AG04449 (cell line): ENCODE measurements around the gene NANOS3.
A peak's percentile ranks its signal among the peaks of the same experiment; 100 is the strongest.

Source experiments
- CTCF ChIA-PET: fragments of 350-600 bp; formaldehyde crosslinking; extraction: SDS; loops from one replicate; lab custom pipeline; 2021; ENCODE audit warnings: antibody characterized with exemption; lab: Yijun Ruan, JAX
- POLR2A ChIA-PET: fragments of 400-600, 350-600 bp; formaldehyde crosslinking; extraction: SDS; loops from one replicate; lab custom pipeline; 2020; ENCODE audit warnings: antibody characterized with exemption, inconsistent platforms; lab: Yijun Ruan, JAX
- DNase-seq: peaks from one replicate; pipeline ENCODE4 v3.0.0-alpha.2; 2010; ENCODE audit warnings: low read depth, low spot score
- H3K4me3 ChIP-seq: 2 replicates; pipeline ENCODE4 v1.5.1; 2011; ENCODE audit warnings: low read depth, mild to moderate bottlenecking, control low read depth, low read length
- CTCF ChIP-seq: IDR thresholded peaks from one replicate; pipeline ENCODE4 v1.5.1; 2011; ENCODE audit warnings: mild to moderate bottlenecking, moderate library complexity, low read length, control low read depth, inconsistent platforms; ENCODE audit not compliant: insufficient read depth; ENCODE audit errors: missing control alignments

NANOS3 gene

GRCh38 chr19:13869281-13869680 is 7.7 kb upstream of the NANOS3 start:
- POLR2A ChIA-PET, result interaction anchor here (0.8 kb wide), 1 partner anchor 30 kb away, joined by 3 read pairs; no protein-coding TSS in a partner anchor
- CTCF ChIA-PET, result interaction anchor here (0.7 to 2.6 kb wide), 4 partner anchors 10 to 206 kb away, joined by 3 to 8 read pairs (median 5); no protein-coding TSS in a partner anchor
- no peak overlapping the region for H3K4me3 ChIP-seq
- TF ChIP-seq CTCF, result no peak
- no peak for DNase-seq

- no peak for DNase-seq
- POLR2A ChIA-PET, result interaction anchor here (0.7 kb wide), 1 partner anchor 17 kb away, joined by 3 read pairs; no protein-coding TSS in a partner anchor
- CTCF ChIA-PET, result interaction anchor here (0.8 to 5.7 kb wide), 8 partner anchors 8 to 266 kb away, joined by 4 to 29 read pairs (median 5); partner anchors contain the start of gene ASF1B
- no peak for TF ChIP-seq CTCF
- H3K4me3 ChIP-seq, result no peak overlapping the region
Observed at GRCh38 chr19:13870873-13871272, 6.1 kb upstream of the NANOS3 start.

- DNase-seq, result no peak
- no peak for TF ChIP-seq CTCF
- ChIA-PET CTCF (interaction anchor here (0.7 to 5.7 kb wide), 10 partner anchors 8 to 242 kb away, joined by 3 to 29 read pairs (median 4); partner anchors contain the start of gene IL27RA), POLR2A (interaction anchor here (0.7 kb wide), 2 partner anchors 68 to 75 kb away, joined by 3 read pairs; no protein-coding TSS in a partner anchor)
- H3K4me3 ChIP-seq, result no peak overlapping the region
Observed at GRCh38 chr19:13872339-13872694, 4.6 kb upstream of the NANOS3 start.

GRCh38 chr19:13872695-13873389 is 4.1 kb upstream of the NANOS3 start:
- peak overlapping the region; percentile 18; the same call in 1 of the 2 replicates for H3K4me3 ChIP-seq
- no peak for TF ChIP-seq CTCF
- ChIA-PET CTCF (interaction anchor here (0.8 to 5.7 kb wide), 11 partner anchors 8 to 476 kb away, joined by 3 to 29 read pairs (median 4); partner anchors contain the start of gene IL27RA), POLR2A (no interaction called here)
- no peak for DNase-seq

- ChIA-PET POLR2A (no interaction called here), CTCF (interaction anchor here (1.0 to 5.7 kb wide), 7 partner anchors 11 to 474 kb away, joined by 3 to 29 read pairs (median 4); no protein-coding TSS in a partner anchor)
- no peak for DNase-seq
- no peak for TF ChIP-seq CTCF
- no peak overlapping the region for H3K4me3 ChIP-seq
Observed at GRCh38 chr19:13873834-13874515, 3.0 kb upstream of the NANOS3 start.

- no peak for TF ChIP-seq CTCF
- ChIA-PET POLR2A (no interaction called here), CTCF (interaction anchor here (0.7 to 13.2 kb wide), 7 partner anchors 13 to 214 kb away, joined by 3 to 184 read pairs (median 11); partner anchors contain the start of gene MISP3)
- no peak for DNase-seq
- H3K4me3 ChIP-seq, result no peak overlapping the region
Observed at GRCh38 chr19:13875824-13876223, 1.1 kb upstream of the NANOS3 start.
